HG02588 (cell line): ENCODE measurements around the gene LZTS3.
"Not testable (repeated sequence)": the region's sequence is repeated elsewhere in the genome, so short reads cannot be mapped to it uniquely, and the experiment has no call there.

Experiments used
- ATAC-seq: cut with Tn5 transposase; IDR thresholded peaks from one replicate; pipeline ENCODE4 v1.9.1; 2021; ENCODE audit warnings: mild to moderate bottlenecking, moderate library complexity; ENCODE audit not compliant: unreplicated experiment

Gene LZTS3

GRCh38 chr20:3146732-3147341 is 26.5 kb downstream of the LZTS3 start:
- no peak for ATAC-seq

- ATAC-seq = no peak
Observed at GRCh38 chr20:3141757-3142156, 31.6 kb downstream of the LZTS3 start.

- ATAC-seq = no peak
Observed at GRCh38 chr20:3137492-3137891, 35.9 kb downstream of the LZTS3 start.

GRCh38 chr20:3135507-3136070 is 37.8 kb downstream of the LZTS3 start:
- ATAC-seq = no peak

GRCh38 chr20:3134151-3134550 is 39.2 kb downstream of the LZTS3 start:
- no peak for ATAC-seq

GRCh38 chr20:3133155-3133554 is 40.2 kb downstream of the LZTS3 start:
- no peak for ATAC-seq

GRCh38 chr20:3130051-3130600 is 43.2 kb downstream of the LZTS3 start:
- no peak for ATAC-seq

GRCh38 chr20:3129094-3129493 is 44.3 kb downstream of the LZTS3 start:
- no peak for ATAC-seq

GRCh38 chr20:3128275-3128984 is 44.9 kb downstream of the LZTS3 start:
- ATAC-seq = no peak

GRCh38 chr20:3126527-3126859 is 46.9 kb downstream of the LZTS3 start:
- ATAC-seq = no peak

GRCh38 chr20:3125776-3126526 is 47.4 kb downstream of the LZTS3 start:
- ATAC-seq = not testable (repeated sequence)

GRCh38 chr20:3124773-3125560 is 48.4 kb downstream of the LZTS3 start:
- not testable (repeated sequence) for ATAC-seq

- ATAC-seq = not testable (repeated sequence)
Observed at GRCh38 chr20:3124163-3124562, 49.2 kb downstream of the LZTS3 start.

- ATAC-seq = no peak
Observed at GRCh38 chr20:3123542-3123941, 49.8 kb downstream of the LZTS3 start.

- no peak for ATAC-seq
Observed at GRCh38 chr20:3121955-3122610, 51.3 kb downstream of the LZTS3 start.

- ATAC-seq = no peak
Observed at GRCh38 chr20:3121271-3121911, 52.0 kb downstream of the LZTS3 start.

- no peak for ATAC-seq
Observed at GRCh38 chr20:3119044-3119443, 54.3 kb downstream of the LZTS3 start.

GRCh38 chr20:3117839-3118379 is 55.4 kb downstream of the LZTS3 start:
- not testable (repeated sequence) for ATAC-seq

GRCh38 chr20:3116341-3116740 is 57.0 kb downstream of the LZTS3 start:
- no peak for ATAC-seq
